HG02610 (cell line): Measurements from ENCODE around the gene MAP7D3.

Source experiments
- ATAC-seq: cut with Tn5 transposase; IDR thresholded peaks from one replicate; pipeline ENCODE4 v1.9.1; 2021; ENCODE audit warnings: mild to moderate bottlenecking, moderate library complexity; ENCODE audit not compliant: unreplicated experiment

The MAP7D3 gene

GRCh38 chrX:136209016-136209738 is 42.0 kb downstream of the MAP7D3 start:
- ATAC-seq, result no peak

- no peak for ATAC-seq
Measured at GRCh38 chrX:136207546-136207945, 43.7 kb downstream of the MAP7D3 start.

GRCh38 chrX:136206916-136207315 is 44.3 kb downstream of the MAP7D3 start:
- no peak for ATAC-seq

- ATAC-seq, result no peak
Measured at GRCh38 chrX:136205882-136206380, 45.3 kb downstream of the MAP7D3 start.

GRCh38 chrX:136204571-136204970 is 46.6 kb downstream of the MAP7D3 start:
- ATAC-seq, result no peak

GRCh38 chrX:136203951-136204350 is 47.2 kb downstream of the MAP7D3 start:
- no peak for ATAC-seq

GRCh38 chrX:136203438-136203837 is 47.8 kb downstream of the MAP7D3 start:
- no peak for ATAC-seq

- ATAC-seq, result no peak
Measured at GRCh38 chrX:136202889-136203288, 48.3 kb downstream of the MAP7D3 start.

- no peak for ATAC-seq
Measured at GRCh38 chrX:136201601-136202000, 49.6 kb downstream of the MAP7D3 start.

- ATAC-seq, result no peak
Measured at GRCh38 chrX:136200466-136200865, 50.7 kb downstream of the MAP7D3 start.

GRCh38 chrX:136199365-136199764 is 51.8 kb downstream of the MAP7D3 start:
- no peak for ATAC-seq

GRCh38 chrX:136198678-136199243 is 52.4 kb downstream of the MAP7D3 start:
- ATAC-seq, result no peak

- no peak for ATAC-seq
Measured at GRCh38 chrX:136198010-136198409, 53.2 kb downstream of the MAP7D3 start.

- no peak for ATAC-seq
Measured at GRCh38 chrX:136196691-136197155, 54.5 kb downstream of the MAP7D3 start.

- no peak for ATAC-seq
Measured at GRCh38 chrX:136195247-136195646, 56.0 kb downstream of the MAP7D3 start.

GRCh38 chrX:136194536-136194935 is 56.7 kb downstream of the MAP7D3 start:
- ATAC-seq, result no peak

GRCh38 chrX:136193771-136194170 is 57.4 kb downstream of the MAP7D3 start:
- no peak for ATAC-seq

- ATAC-seq, result no peak
Measured at GRCh38 chrX:136192839-136193414, 58.3 kb downstream of the MAP7D3 start.

- ATAC-seq, result no peak
Measured at GRCh38 chrX:136192135-136192534, 59.1 kb downstream of the MAP7D3 start.

GRCh38 chrX:136191171-136191570 is 60.0 kb downstream of the MAP7D3 start:
- no peak for ATAC-seq

GRCh38 chrX:136190038-136190713 is 61.0 kb downstream of the MAP7D3 start:
- ATAC-seq, result no peak
